Measurements from ENCODE around the gene MUC5AC. TPM values are rescaled to one million over a fixed set of nuclear protein-coding genes. Genes with fewer than 3 reads are reported as not detected.

The MUC5AC gene
- polyA plus RNA-seq, 1 donor, result 0.37 TPM

DNA sequence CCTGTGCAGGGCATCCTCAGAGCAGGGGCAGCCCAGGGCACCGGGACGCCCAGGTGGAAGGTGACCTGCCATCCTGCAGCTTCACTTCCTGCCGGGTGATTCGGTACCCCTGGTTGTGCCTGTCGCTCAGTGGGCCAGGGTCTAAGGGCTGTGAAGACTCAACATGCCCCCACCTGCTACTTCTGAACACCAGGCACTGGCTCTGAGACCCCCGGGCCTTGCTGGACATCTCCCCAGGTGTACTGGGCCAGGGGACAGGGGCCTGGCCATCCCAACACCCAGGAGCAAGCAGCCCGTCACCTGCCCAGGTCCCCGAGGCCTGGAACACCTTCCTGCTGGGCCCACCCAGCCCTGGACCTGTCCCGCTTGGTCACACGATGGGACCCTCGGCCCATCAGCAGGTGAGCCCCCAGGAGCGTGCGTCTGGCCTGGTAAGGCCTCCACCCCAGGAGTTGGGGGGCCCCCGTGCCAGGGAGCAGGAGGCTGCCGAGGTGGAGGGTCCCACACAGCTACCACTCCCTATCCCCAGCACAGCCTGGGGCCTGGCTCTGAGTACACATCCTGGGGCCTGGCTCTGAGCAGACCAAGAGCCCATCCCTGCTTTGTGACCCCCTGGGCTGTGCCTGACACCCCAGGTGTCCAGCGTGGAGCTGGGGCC, 61.2 kb downstream of the MUC5AC start:
- Histone ChIP-seq H3K27me3 (ENCODE audit: control insufficient read depth, insufficient read depth, low read length) (no peaks in the 10 kb centered on the region), H3K36me3 (ENCODE audit: control insufficient read depth, insufficient read depth, low read length) (no peaks in the 10 kb centered on the region), H3K27ac (ENCODE audit: low read length) (peak overlapping the region; percentile 48), H3K4me1 (ENCODE audit: control insufficient read depth, insufficient read depth, low read length) (peaks cover 26% of the 10 kb centered on the region), H3K4me3 (ENCODE audit: low read length) (no peak overlapping the region), H3K9me3 (ENCODE audit: control insufficient read depth, low read depth, low read length) (no peaks in the 10 kb centered on the region)
- no peak for DNase-seq
- WGBS (ENCODE audit: insufficient coverage, low lambda C conversion rate), result no CpG with 5 or more reads among the region's 16 CpGs

DNA sequence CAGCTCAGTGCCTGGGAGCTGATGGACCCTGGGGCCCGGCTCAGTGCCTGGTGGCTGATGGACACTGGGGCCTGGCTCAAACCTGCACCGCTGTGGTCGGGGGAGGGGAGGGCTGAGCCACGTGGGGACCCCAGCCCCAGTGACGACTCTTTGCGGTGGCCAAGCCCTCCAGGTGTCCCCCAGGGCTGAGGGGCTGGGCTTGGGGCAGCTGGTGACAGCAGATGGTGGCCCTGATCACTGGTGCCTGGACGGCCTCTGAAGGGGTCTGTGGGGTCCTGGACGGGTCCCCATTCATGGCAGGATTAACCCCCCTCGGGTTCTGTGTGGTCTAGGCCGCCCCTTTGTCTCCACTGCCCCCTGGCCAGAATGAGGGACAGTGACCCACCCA, 61.7 kb downstream of the MUC5AC start:
- peak overlapping the region; percentile 48 for H3K27ac ChIP-seq (ENCODE audit: low read length)

DNA sequence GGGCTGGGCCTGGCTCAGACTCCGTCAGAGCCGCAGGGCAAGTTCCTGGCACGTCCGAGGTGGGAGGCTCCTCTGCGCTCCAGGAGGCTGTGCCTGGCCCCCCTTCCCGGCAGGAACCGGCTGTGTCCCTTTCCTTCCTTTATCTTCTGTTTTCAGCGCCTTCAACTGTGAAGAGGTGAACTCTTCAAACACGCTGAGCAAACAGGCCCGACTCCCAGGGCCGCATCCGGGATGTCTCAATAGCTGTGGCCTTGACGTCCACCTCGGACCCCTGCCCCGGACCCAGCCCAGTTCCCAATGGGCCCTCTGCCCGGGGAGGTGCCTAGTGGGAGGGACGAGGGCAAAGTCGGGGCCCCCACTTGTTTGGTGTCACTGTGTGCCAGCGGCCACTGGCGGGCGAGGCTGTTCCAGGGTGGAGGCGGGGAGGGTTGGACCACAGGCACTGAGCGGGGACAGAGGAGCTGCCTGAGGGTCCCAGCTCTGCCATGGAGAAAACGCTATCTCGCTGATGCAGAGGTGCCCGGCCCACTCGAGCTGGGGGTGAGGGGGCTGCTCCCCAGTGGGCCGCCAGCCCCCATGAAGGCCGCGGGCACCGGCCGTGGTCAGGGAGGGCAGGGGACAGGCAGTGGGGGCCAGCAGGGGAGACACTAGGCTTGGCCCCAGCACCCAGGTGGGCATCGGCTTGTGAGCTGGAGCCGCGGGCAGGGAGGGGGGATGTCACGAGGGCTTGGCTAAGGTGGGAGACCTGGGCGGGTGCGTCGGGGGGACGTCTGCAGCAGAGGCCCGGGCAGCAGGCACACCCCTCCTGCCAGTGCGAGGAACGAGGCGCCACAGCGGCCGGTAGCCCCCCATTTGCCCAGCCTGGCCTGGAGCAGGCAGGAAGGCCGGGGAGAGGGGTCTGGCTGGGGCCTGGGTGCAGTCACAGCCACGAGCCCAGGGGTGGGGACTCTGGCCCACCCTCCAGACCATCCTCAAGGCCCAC, 62.4 kb downstream of the MUC5AC start:
- Histone ChIP-seq H3K4me1 (ENCODE audit: control insufficient read depth, insufficient read depth, low read length) (peaks cover 26% of the 10 kb centered on the region), H3K27me3 (ENCODE audit: control insufficient read depth, insufficient read depth, low read length) (no peaks in the 10 kb centered on the region), H3K36me3 (ENCODE audit: control insufficient read depth, insufficient read depth, low read length) (no peaks in the 10 kb centered on the region), H3K4me3 (ENCODE audit: low read length) (no peak overlapping the region), H3K27ac (ENCODE audit: low read length) (peak overlapping the region; percentile 48), H3K9me3 (ENCODE audit: control insufficient read depth, low read depth, low read length) (no peaks in the 10 kb centered on the region)
- WGBS (ENCODE audit: insufficient coverage, low lambda C conversion rate), result no CpG with 5 or more reads among the region's 48 CpGs
- DNase-seq, result peak; percentile 30 to 66

More for the DNA sequence above, 61.7 kb downstream of the MUC5AC start:
- WGBS (ENCODE audit: insufficient coverage, low lambda C conversion rate), result no CpG with 5 or more reads among the region's 10 CpGs
- DNase-seq, result no peak
- Histone ChIP-seq H3K4me1 (ENCODE audit: control insufficient read depth, insufficient read depth, low read length) (peaks cover 26% of the 10 kb centered on the region), H3K27me3 (ENCODE audit: control insufficient read depth, insufficient read depth, low read length) (no peaks in the 10 kb centered on the region), H3K4me3 (ENCODE audit: low read length) (no peak overlapping the region), H3K36me3 (ENCODE audit: control insufficient read depth, insufficient read depth, low read length) (no peaks in the 10 kb centered on the region), H3K9me3 (ENCODE audit: control insufficient read depth, low read depth, low read length) (no peaks in the 10 kb centered on the region)

DNA sequence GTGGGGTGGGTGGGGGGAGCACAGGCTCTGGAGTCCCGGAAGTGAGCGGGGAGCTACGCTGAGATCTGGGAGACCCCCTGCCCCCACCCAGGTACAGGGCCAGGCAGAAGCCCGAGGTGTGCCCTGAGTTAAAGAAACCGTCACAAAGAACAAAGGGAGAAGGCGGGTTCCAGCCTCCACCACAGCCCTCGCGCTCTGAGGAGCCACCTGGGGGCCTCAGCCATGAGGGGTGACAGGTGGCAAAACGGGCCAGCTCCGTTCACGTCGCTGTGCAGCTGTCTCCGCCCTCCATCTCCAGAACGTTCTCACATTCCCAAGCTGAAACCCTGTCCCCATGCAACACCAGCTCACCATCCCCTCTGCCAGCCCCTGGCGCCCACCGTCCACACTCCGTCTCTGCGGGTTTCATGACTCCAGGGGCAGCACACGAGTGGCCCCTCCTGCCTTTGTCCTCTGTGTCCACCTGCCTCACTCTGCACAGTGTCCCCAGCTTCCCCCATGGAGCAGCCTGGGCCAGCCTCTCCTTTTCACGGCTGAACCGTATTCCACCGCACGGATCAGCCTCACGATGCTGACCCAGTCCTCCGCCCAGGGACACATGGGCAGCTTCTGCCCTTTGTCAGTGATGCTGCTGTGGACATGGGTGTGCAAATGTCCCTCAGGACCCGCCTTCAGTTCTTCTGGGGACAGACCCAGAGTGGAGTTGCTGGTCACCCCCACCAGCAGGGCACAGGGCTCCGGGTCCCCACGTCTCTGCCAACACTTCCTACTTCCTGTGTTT, 63.4 kb downstream of the MUC5AC start:
- Histone ChIP-seq H3K9me3 (ENCODE audit: control insufficient read depth, low read depth, low read length) (no peaks in the 10 kb centered on the region), H3K4me3 (ENCODE audit: low read length) (no peak overlapping the region), H3K27ac (ENCODE audit: low read length) (no peak overlapping the region), H3K4me1 (ENCODE audit: control insufficient read depth, insufficient read depth, low read length) (peaks cover 26% of the 10 kb centered on the region), H3K36me3 (ENCODE audit: control insufficient read depth, insufficient read depth, low read length) (no peaks in the 10 kb centered on the region), H3K27me3 (ENCODE audit: control insufficient read depth, insufficient read depth, low read length) (no peaks in the 10 kb centered on the region)
- no CpG with 5 or more reads among the region's 28 CpGs for WGBS (ENCODE audit: insufficient coverage, low lambda C conversion rate)
- no peak for DNase-seq

DNA sequence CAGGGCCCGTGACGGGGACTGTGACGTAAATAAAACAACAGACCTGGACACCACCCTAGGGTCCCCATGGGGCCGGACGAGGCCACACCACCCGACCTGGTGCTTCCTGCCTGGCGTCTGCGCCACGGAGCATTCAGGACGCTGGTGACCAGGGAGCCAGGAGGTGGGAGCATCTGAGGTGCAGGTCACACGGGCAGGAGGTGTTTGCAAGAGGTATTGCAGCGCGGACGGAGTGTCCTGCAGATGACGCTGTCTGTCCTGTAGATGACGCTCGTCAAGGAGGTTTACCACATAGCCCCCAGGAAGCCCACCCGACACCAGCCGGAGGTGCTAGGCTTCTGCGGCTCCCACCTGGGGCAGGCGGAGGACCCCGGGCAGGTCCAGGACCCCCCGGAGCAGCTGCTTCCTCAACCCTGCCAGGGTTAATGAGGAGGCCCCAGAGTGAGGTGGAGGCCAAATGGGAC, 64.1 kb downstream of the MUC5AC start:
- Histone ChIP-seq H3K4me3 (ENCODE audit: low read length) (no peak overlapping the region), H3K27ac (ENCODE audit: low read length) (no peak overlapping the region), H3K4me1 (ENCODE audit: control insufficient read depth, insufficient read depth, low read length) (peaks cover 26% of the 10 kb centered on the region), H3K27me3 (ENCODE audit: control insufficient read depth, insufficient read depth, low read length) (no peaks in the 10 kb centered on the region), H3K36me3 (ENCODE audit: control insufficient read depth, insufficient read depth, low read length) (no peaks in the 10 kb centered on the region), H3K9me3 (ENCODE audit: control insufficient read depth, low read depth, low read length) (peaks cover 3% of the 10 kb centered on the region)
- DNase-seq, result no peak
- WGBS (ENCODE audit: insufficient coverage, low lambda C conversion rate), result no CpG with 5 or more reads among the region's 23 CpGs

DNA sequence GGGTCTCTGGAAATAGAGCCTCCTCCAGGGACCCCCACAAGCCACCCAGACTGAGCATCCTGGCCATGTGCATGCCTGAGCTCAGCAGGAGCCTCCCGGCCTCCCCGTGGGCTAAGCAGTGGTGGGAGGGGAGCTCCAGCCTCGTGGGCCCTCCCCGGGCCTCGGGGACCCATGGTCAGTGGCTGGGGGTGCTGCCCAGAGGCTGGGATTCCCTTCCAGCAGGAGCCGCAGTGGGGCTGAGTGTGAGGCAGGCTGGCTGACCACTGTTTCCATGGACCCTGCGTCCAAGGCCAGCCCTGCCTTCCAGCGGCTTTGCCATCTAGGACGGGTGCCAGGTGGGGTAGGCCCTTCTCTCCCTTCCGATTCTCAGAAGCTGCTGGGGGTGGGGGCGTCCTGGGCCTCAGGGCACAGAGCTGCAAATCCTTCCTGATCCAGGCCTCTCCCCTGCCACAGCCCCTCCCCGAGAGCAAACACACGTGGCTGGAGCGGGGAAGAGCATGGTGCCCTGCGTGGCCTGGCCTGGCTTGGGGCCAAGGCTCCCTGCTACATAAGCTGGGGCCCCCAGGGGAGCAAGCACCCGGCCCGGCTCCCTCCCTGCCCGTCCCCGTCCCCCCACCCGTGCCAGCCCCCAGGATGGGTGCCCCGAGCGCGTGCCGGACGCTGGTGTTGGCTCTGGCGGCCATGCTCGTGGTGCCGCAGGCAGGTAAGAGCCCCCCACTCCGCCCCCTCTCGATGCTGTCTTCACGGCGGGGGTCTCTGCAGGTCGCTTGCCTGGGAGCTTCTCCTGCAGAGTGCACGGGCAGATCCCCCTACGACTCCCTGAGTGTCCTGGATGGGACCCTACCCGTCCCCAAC, 65.0 kb downstream of the MUC5AC start, which contains the start of gene MUC5B:
Gene MUC5B (plus strand): TSS at position 576 of the 855 bp plus-strand sequence. CDS start 58 bp downstream, at position 634.
- H3K4me3 ChIP-seq (ENCODE audit: low read length), result no peak within 1 kb of the TSS

DNA sequence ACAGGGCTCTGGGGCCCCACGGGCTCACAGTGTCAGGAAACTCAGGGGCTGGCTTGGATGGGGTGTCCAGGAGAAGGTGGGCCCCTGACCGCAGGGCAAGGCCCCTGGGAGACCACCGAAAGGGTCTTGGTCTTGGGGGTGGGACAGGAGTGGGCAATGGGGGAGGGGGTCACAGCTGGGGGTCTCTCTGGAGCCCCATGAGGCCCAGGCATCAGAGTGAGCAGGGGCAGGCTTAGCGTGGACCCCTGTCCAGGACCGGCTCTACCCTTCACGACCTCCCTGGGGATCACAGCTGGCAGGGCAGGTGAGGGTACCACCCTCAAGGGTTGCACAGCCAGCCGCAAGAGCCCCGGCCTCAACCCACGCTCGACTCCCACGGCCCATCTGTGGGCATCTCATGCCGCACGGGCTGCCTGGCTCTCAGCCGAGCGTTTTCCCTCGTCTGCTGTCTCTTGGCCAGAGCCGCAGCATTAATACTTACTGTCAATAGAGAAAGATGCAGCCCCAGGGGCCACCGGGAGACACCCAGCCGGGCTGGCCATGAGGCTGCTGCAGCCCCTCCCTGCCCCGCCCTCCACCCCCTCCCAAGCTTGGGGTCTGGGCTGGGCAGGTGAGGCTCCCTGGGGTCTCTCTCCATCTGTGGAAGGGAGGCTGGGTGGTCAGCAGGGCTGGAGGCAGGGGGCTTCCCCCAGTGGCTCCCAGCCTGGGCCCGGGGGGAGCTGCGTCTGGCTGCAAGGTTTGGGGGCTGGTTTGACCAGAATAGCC, 65.8 kb downstream of the MUC5AC start:
- no CpG with 5 or more reads among the region's 22 CpGs for WGBS (ENCODE audit: insufficient coverage, low lambda C conversion rate)
- Histone ChIP-seq H3K4me3 (ENCODE audit: low read length) (no peak overlapping the region), H3K27ac (ENCODE audit: low read length) (no peak overlapping the region), H3K27me3 (ENCODE audit: control insufficient read depth, insufficient read depth, low read length) (no peaks in the 10 kb centered on the region), H3K36me3 (ENCODE audit: control insufficient read depth, insufficient read depth, low read length) (no peaks in the 10 kb centered on the region), H3K9me3 (ENCODE audit: control insufficient read depth, low read depth, low read length) (peaks cover 3% of the 10 kb centered on the region), H3K4me1 (ENCODE audit: control insufficient read depth, insufficient read depth, low read length) (peaks cover 24% of the 10 kb centered on the region)
- no peak for DNase-seq

More for the DNA sequence above, 65.0 kb downstream of the MUC5AC start, which contains the start of gene MUC5B:
- no peaks in the 10 kb centered on the region for H3K36me3 ChIP-seq (ENCODE audit: control insufficient read depth, insufficient read depth, low read length)
- H3K27ac ChIP-seq (ENCODE audit: low read length), result no peak within 1 kb of the TSS
- peak; percentile 36 to 58 for DNase-seq
- peaks cover 3% of the 10 kb centered on the region for H3K9me3 ChIP-seq (ENCODE audit: control insufficient read depth, low read depth, low read length)
- H3K27me3 ChIP-seq (ENCODE audit: control insufficient read depth, insufficient read depth, low read length), result no peaks in the 10 kb centered on the region
- peaks cover 26% of the 10 kb centered on the region for H3K4me1 ChIP-seq (ENCODE audit: control insufficient read depth, insufficient read depth, low read length)
- WGBS (ENCODE audit: insufficient coverage, low lambda C conversion rate), result no CpG with 5 or more reads among the region's 36 CpGs

DNA sequence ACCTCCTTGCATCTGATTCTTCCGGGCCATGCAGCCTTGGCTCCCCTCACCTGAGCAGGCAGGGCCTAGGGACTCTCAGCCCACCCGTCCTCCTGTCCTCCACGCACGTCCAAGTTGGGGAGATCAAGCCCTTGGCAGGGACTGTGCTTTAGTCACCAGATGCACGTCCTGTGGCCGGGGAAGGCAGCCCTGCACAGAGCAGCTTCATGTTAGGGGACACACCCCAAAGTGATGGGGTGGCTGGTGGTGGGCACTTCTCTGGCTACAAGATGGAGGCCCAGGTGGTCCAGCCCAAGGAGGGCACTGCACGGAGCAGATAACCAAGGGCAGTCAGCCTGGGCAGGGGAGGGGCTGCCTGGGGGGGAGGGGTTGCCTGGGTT, 66.3 kb downstream of the MUC5AC start:
- H3K36me3 ChIP-seq (ENCODE audit: control insufficient read depth, insufficient read depth, low read length), result no peaks in the 10 kb centered on the region
- H3K9me3 ChIP-seq (ENCODE audit: control insufficient read depth, low read depth, low read length), result peaks cover 3% of the 10 kb centered on the region
- WGBS (ENCODE audit: insufficient coverage, low lambda C conversion rate), result no CpG with 5 or more reads among the region's 7 CpGs
- no peak overlapping the region for H3K27ac ChIP-seq (ENCODE audit: low read length)
- peaks cover 18% of the 10 kb centered on the region for H3K4me1 ChIP-seq (ENCODE audit: control insufficient read depth, insufficient read depth, low read length)
- DNase-seq, result no peak
- no peak overlapping the region for H3K4me3 ChIP-seq (ENCODE audit: low read length)
- H3K27me3 ChIP-seq (ENCODE audit: control insufficient read depth, insufficient read depth, low read length), result no peaks in the 10 kb centered on the region

All from large intestine (tissue), 3 donors.